22Rv1 (cell line): ENCODE measurements around the gene TXLNA.
A peak's percentile ranks its signal among the peaks of the same experiment; 100 is the strongest.
"Not testable (repeated sequence)": the region's sequence is repeated elsewhere in the genome, so short reads cannot be mapped to it uniquely, and the experiment has no call there.

Experiments
- H3K27ac ChIP-seq: fragments of 450-650 bp; 2 replicates; pipeline ENCODE4 v1.5.1; 2017
- CTCF ChIP-seq: fragments of 450-650 bp; IDR thresholded peaks from 2 replicates; pipeline ENCODE4 v1.5.1; 2017; ENCODE audit warnings: mild to moderate bottlenecking
- ZFX ChIP-seq: fragments of 450-650 bp; IDR thresholded peaks from 2 replicates; pipeline ENCODE4 v1.6.1; 2017; ENCODE audit warnings: antibody characterized with exemption, borderline replicate concordance

The TXLNA gene

GRCh38 chr1:32179443-32180185 is at the start of gene TXLNA:
Gene TXLNA, plus strand, starts transcription at chr1:32179675. Its CDS starts 671 bp downstream, at chr1:32180346.
- TF ChIP-seq ZFX (no peak), CTCF (0 out of 2 replicates have a peak, but pooled peaks have one; percentile 15)
- H3K27ac ChIP-seq = peak within 1 kb of the TSS; percentile 90

- H3K27ac ChIP-seq = not testable (repeated sequence)
Observed at GRCh38 chr1:32133950-32134280, 45.6 kb upstream of the TXLNA start.

- H3K27ac ChIP-seq = no peak overlapping the region
- TF ChIP-seq CTCF (no peak), ZFX (no peak)
Observed at GRCh38 chr1:32137111-32137510, 42.4 kb upstream of the TXLNA start.

GRCh38 chr1:32138965-32139364 is 40.5 kb upstream of the TXLNA start:
- TF ChIP-seq CTCF = no peak
- no peak for TF ChIP-seq ZFX
- peak overlapping the region; percentile 43 for H3K27ac ChIP-seq

- peak overlapping the region; percentile 56 for H3K27ac ChIP-seq
- TF ChIP-seq CTCF (no peak), ZFX (no peak)
Observed at GRCh38 chr1:32142446-32143301, 36.8 kb upstream of the TXLNA start.

GRCh38 chr1:32143302-32143695 is 36.2 kb upstream of the TXLNA start:
- peak overlapping the region; percentile 56; the same call in 1 of the 2 replicates for H3K27ac ChIP-seq

- no peak overlapping the region for H3K27ac ChIP-seq
- TF ChIP-seq ZFX (no peak), CTCF (no peak)
Observed at GRCh38 chr1:32144033-32144432, 35.4 kb upstream of the TXLNA start.

- not testable (repeated sequence) for H3K27ac ChIP-seq
Observed at GRCh38 chr1:32147799-32148198, 31.7 kb upstream of the TXLNA start.

- no peak overlapping the region for H3K27ac ChIP-seq
- TF ChIP-seq CTCF (no peak), ZFX (no peak)
Observed at GRCh38 chr1:32150847-32151246, 28.6 kb upstream of the TXLNA start.
